ENCODE measurements around the gene LPAR5. TPM values are rescaled to one million over a fixed set of nuclear protein-coding genes. Genes with fewer than 3 reads are reported as not detected.

Gene LPAR5
- total RNA-seq, 1 experiment from 2014 or later = 0.22 TPM

- no peak overlapping the region for H4K91ac ChIP-seq (ENCODE audit: insufficient read length, low read depth, low read length)
- no peak overlapping the region for H3K4me3 Mint-ChIP-seq
- H3K36me3 Mint-ChIP-seq (ENCODE audit: insufficient read depth in 1 of 3, low read depth in 3 of 3) = no peaks in the 10 kb centered on the region
- H4K20me1 ChIP-seq (ENCODE audit: control insufficient read depth, insufficient read depth, insufficient read length) = no peaks in the 10 kb centered on the region
- H3K4me2 ChIP-seq (ENCODE audit: insufficient read depth, insufficient read length, low read length) = no peak overlapping the region
- H3K23me2 ChIP-seq (ENCODE audit: insufficient read length, low read depth, low read length, poor library complexity, severe bottlenecking) = no peaks in the 10 kb centered on the region
- H2AFZ ChIP-seq (ENCODE audit: low read length) = no peak overlapping the region
- H3K4me1 ChIP-seq (ENCODE audit: insufficient read depth, low read length) = no peaks in the 10 kb centered on the region
- no CpG with 5 or more reads among the region's 21 CpGs for WGBS (ENCODE audit: extremely low coverage, insufficient read length, low lambda C conversion rate)
- H2BK15ac ChIP-seq (ENCODE audit: low read depth, low read length) = no peak overlapping the region
- no peak overlapping the region for H3K18ac ChIP-seq (ENCODE audit: insufficient read length, low read depth, low read length)
- no peak overlapping the region for H2BK20ac ChIP-seq (ENCODE audit: low read depth, low read length, poor library complexity, severe bottlenecking)
- no peaks in the 10 kb centered on the region for H3K9me3 Mint-ChIP-seq
- TF ChIP-seq, protein P1, sequence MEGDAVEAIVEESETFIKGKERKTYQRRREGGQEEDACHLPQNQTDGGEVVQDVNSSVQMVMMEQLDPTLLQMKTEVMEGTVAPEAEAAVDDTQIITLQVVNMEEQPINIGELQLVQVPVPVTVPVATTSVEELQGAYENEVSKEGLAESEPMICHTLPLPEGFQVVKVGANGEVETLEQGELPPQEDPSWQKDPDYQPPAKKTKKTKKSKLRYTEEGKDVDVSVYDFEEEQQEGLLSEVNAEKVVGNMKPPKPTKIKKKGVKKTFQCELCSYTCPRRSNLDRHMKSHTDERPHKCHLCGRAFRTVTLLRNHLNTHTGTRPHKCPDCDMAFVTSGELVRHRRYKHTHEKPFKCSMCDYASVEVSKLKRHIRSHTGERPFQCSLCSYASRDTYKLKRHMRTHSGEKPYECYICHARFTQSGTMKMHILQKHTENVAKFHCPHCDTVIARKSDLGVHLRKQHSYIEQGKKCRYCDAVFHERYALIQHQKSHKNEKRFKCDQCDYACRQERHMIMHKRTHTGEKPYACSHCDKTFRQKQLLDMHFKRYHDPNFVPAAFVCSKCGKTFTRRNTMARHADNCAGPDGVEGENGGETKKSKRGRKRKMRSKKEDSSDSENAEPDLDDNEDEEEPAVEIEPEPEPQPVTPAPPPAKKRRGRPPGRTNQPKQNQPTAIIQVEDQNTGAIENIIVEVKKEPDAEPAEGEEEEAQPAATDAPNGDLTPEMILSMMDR (conservative IDR thresholded peaks at IDR 0.05) = no peak
- no peak overlapping the region for H3K9ac ChIP-seq (ENCODE audit: extremely low read depth, insufficient read length, low read length)
- H3K79me1 ChIP-seq (ENCODE audit: insufficient read depth, low read depth, low read length, poor library complexity, severe bottlenecking) = no peaks in the 10 kb centered on the region
- H2BK120ac ChIP-seq (ENCODE audit: low read depth, low read length, poor library complexity, severe bottlenecking) = no peak overlapping the region
- H3K23ac ChIP-seq (ENCODE audit: insufficient read length, low read depth, low read length) = no peak overlapping the region
- peaks cover 19 to 30% of the 10 kb centered on the region in 2 experiments for H3K4me1 Mint-ChIP-seq
- H3K79me2 ChIP-seq (ENCODE audit: insufficient read depth, low read length) = no peaks in the 10 kb centered on the region
- H3K4ac ChIP-seq (ENCODE audit: low read depth, low read length) = no peak overlapping the region
- H2BK5ac ChIP-seq (ENCODE audit: insufficient read length, low read length) = no peak overlapping the region
- no peak overlapping the region for H3K27ac ChIP-seq (ENCODE audit: insufficient read length, low read depth, low read length)
- no peak overlapping the region for H2BK12ac ChIP-seq (ENCODE audit: insufficient read length, low read depth, low read length)
- H3K14ac ChIP-seq (ENCODE audit: insufficient read depth, low read length) = no peak overlapping the region; the same call in 1 of the 2 replicates
- H3T11ph ChIP-seq (ENCODE audit: low read length) = no peak overlapping the region
- no peak overlapping the region for H4K5ac ChIP-seq (ENCODE audit: insufficient read length, low read depth, low read length)
- no peak overlapping the region for H4K8ac ChIP-seq (replicated peaks; ENCODE audit: insufficient read length, low read depth, low read length)
- no peaks in the 10 kb centered on the region for H3K27me3 ChIP-seq (ENCODE audit: insufficient read depth, low read length)
- peak overlapping the region in 2 of 3 experiments; percentile 14 to 53; a peak in 2 of 7 replicates for H3K27ac Mint-ChIP-seq
- H3K27me3 Mint-ChIP-seq (ENCODE audit: low read depth) = peaks cover 13% of the 10 kb centered on the region
- H3K9me3 ChIP-seq (ENCODE audit: control insufficient read depth, low read depth, low read length) = no peaks in the 10 kb centered on the region
- DNase-seq = no peak
- H3K56ac ChIP-seq (ENCODE audit: insufficient read length, low read depth, low read length) = no peak overlapping the region
- no peak overlapping the region for H2AK5ac ChIP-seq (ENCODE audit: insufficient read length, low read length)
These were observed 3.5 kb downstream of the LPAR5 start for GRCh38 chr12:6632026-6632983.

All from H9 (cell line).